ENCODE measurements around the gene ZMYM1. TPM values are rescaled to one million over a fixed set of nuclear protein-coding genes. Genes with fewer than 3 reads are reported as not detected.
A peak's percentile ranks its signal among the peaks of the same experiment; 100 is the strongest.

Gene ZMYM1
- 10 to 100 TPM in 3 of 4 donors, 1 to 10 TPM in 1; 7.7 to 24.6 (median 14.5) TPM for total RNA-seq

DNA sequence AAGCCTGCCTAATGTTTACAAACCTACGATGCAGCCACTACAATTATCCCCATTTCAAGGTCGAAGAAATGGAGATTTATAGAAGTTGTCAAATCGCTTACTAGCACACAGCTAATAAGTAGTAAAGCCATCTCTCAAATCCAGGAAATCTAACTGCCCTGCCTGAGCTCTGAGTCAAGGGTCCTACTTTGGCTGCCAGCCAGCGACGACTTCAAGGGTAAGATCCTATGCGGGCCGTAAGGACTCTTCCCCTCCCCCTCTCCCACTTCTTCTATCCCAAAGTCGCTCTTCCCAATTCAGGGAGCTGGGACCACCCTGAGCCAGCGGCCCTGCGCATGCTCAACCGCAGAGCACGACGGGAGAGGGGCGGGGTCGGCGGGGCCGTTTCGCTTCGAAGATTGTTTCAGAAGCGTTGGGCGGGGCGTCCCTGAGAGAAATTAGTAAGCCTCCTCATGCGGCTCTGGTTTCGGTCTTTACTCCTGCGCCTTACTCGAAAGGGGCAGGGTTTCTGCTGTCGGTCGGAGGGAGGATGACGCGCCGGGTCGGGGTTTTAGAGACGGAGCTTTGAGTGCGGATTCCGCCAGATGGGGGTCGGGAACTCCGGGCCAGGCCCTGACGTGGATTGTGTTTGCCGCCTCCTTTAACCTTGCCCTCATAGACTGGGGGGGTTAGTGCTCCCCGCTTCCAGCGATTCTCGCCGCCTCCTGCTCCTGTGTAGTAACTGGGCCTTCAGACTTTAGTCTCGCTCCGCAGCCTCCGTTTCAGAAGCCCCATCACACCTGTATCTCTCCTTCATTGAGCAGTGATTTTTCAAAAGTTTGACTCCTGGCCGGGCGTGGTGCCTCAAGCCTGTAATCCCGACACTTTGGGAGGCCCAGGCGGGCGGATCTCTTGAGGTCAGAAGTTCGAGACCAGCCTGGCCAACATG is at the start of gene ZMYM1:
Gene ZMYM1, plus strand, starts transcription at position 383 of the 928 bp plus-strand sequence. CDS start 14,603 bp downstream, outside the sequence.
- TF ChIP-seq POLR2A (IDR thresholded peaks at IDR 0.05) (peak; percentile 32 to 39), POLR2AphosphoS5 (IDR thresholded peaks at IDR 0.05) (no peak)
- TF ChIP-seq, protein P1, sequence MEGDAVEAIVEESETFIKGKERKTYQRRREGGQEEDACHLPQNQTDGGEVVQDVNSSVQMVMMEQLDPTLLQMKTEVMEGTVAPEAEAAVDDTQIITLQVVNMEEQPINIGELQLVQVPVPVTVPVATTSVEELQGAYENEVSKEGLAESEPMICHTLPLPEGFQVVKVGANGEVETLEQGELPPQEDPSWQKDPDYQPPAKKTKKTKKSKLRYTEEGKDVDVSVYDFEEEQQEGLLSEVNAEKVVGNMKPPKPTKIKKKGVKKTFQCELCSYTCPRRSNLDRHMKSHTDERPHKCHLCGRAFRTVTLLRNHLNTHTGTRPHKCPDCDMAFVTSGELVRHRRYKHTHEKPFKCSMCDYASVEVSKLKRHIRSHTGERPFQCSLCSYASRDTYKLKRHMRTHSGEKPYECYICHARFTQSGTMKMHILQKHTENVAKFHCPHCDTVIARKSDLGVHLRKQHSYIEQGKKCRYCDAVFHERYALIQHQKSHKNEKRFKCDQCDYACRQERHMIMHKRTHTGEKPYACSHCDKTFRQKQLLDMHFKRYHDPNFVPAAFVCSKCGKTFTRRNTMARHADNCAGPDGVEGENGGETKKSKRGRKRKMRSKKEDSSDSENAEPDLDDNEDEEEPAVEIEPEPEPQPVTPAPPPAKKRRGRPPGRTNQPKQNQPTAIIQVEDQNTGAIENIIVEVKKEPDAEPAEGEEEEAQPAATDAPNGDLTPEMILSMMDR (IDR thresholded peaks at IDR 0.05) = peak in 1 of 4 experiments; percentile 31
- Histone ChIP-seq H3K9me3 (no peaks in the 10 kb centered on the region), H3K4me1 (peaks cover 0 to 28% (median 6%) of the 10 kb centered on the region in 3 donors), H3K36me3 (no peaks in the 10 kb centered on the region), H3K27me3 (peaks cover 12% of the 10 kb centered on the region), H3K4me3 (peak within 1 kb of the TSS; percentile 59 to 60), H3K27ac (peak within 1 kb of the TSS; percentile 72 to 92 (median 88))
- WGBS, 2 donors (ENCODE audit: low coverage in 1 of 2) = 0 to 6% methylated on average over 3 to 23 of the region's 52 CpGs
- peak; percentile 91 for ATAC-seq

DNA sequence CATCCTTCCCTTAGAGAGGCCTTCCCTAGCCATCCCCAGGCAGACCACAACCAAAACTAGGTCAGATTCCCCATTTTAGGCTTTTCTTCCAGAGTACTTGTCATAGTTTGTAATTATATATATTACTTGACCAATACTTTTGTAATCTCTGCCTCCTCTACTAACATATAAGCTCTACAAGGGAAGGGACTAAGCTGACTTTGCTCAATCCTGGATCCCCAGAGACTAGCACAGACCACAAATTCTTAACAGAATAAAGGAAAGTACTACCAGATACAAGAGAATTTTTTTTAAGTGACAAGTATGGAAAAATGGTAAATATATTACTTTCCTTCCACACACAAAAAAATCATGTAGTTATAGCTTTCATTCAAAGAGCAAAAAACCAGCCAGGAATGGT is 49.4 kb upstream of the ZMYM1 start:
- H3K27me3 ChIP-seq = no peaks in the 10 kb centered on the region
- H3K27ac ChIP-seq = no peak overlapping the region
- ATAC-seq = no peak
- H3K9me3 ChIP-seq = peaks cover 0 to 12% (median 0%) of the 10 kb centered on the region in 3 donors
- peak overlapping the region in 1 of 2 donors; percentile 70 for H3K4me3 ChIP-seq
- TF ChIP-seq POLR2AphosphoS5 (IDR thresholded peaks at IDR 0.05) = no peak
- TF ChIP-seq EP300 (IDR thresholded peaks at IDR 0.05) = no peak
- no peak for TF ChIP-seq POLR2A (IDR thresholded peaks at IDR 0.05)
- TF ChIP-seq, protein P1 (IDR thresholded peaks at IDR 0.05) = no peak
- H3K36me3 ChIP-seq = peaks cover 0 to 18% of the 10 kb centered on the region in 2 donors
- peaks cover 12 to 44% (median 12%) of the 10 kb centered on the region in 3 donors for H3K4me1 ChIP-seq

DNA sequence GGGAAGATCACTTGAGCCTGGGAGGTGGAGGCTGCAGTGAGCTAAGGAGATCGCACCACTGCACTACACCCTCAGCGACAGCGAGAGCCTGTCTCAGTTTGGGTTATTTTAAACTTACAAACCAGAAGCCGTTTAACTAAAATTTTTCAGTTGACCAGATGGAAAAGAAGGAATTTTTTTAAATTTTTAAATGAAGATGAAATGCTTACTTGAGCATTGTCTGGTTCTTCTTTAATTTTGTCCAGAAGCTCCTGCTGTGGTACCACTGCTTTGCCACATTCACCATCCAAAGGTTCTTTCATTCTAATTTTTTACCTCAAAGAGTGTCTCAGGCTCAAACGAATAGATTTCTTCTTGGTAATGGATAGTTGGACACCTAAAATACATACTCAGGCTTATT is 48.8 kb upstream of the ZMYM1 start:
- Histone ChIP-seq H3K9me3 (peaks cover 0 to 12% (median 0%) of the 10 kb centered on the region in 3 donors), H3K4me3 (peak overlapping the region; percentile 70 to 79), H3K36me3 (peaks cover 0 to 18% of the 10 kb centered on the region in 2 donors), H3K27ac (peak overlapping the region in 3 of 4 donors; percentile 94 to 96 (median 94)), H3K4me1 (peaks cover 12 to 44% (median 12%) of the 10 kb centered on the region in 3 donors), H3K27me3 (no peaks in the 10 kb centered on the region)
- WGBS, 2 donors (ENCODE audit: low coverage in 1 of 2) = 79% methylated on average over 3 to 4 of the region's 5 CpGs
- no peak for ATAC-seq
- TF ChIP-seq POLR2AphosphoS5 (IDR thresholded peaks at IDR 0.05) (no peak), POLR2A (IDR thresholded peaks at IDR 0.05) (no peak), EP300 (IDR thresholded peaks at IDR 0.05) (no peak)
- TF ChIP-seq, protein P1 (IDR thresholded peaks at IDR 0.05) = no peak

DNA sequence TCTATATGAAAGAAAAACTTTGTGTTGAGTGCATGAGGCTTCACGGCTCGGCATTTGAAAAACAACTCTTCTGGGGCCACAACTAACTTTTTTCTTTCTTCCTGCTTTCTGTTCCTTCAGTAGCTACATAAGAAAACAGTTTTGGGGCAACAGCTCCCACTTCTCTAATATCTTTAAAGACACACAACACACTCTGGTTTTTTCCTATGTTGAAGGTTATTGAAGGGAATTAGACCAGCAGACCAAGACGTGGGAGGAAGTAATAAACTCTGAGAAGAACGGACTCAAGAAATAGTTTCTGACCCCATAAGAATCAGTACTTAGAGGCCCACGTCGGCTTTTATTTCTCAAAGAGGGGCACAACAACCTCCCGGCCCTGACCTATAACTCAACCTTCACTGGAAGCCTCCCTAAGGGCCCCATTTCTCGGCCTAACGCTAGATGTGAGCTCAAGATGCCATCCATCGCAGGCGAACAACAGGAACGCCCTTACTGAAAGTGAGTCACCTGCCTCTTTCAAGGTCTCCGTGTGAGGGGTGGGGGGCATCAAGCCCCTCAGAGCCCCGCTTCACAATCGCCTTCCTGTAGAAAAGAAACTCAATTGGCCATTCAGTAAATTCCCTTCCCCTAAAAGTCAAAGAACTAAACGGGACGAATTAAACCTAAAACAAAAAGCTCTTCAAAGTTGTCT is 48.3 kb upstream of the ZMYM1 start:
- Histone ChIP-seq H3K9me3 (peaks cover 0 to 12% (median 0%) of the 10 kb centered on the region in 3 donors), H3K4me1 (peaks cover 12 to 44% (median 12%) of the 10 kb centered on the region in 3 donors), H3K4me3 (peak overlapping the region; percentile 70 to 79), H3K27ac (peak overlapping the region; percentile 84 to 96 (median 94)), H3K36me3 (peaks cover 0 to 17% of the 10 kb centered on the region in 2 donors), H3K27me3 (no peaks in the 10 kb centered on the region)
- peak; percentile 7 for ATAC-seq
- 9 to 18% methylated on average over 7 to 8 of the region's 17 CpGs for WGBS, 2 donors (ENCODE audit: low coverage in 1 of 2)
- TF ChIP-seq POLR2A (IDR thresholded peaks at IDR 0.05) (no peak), EP300 (IDR thresholded peaks at IDR 0.05) (no peak), POLR2AphosphoS5 (IDR thresholded peaks at IDR 0.05) (no peak)
- TF ChIP-seq, protein P1 (IDR thresholded peaks at IDR 0.05) = no peak

All from gastroesophageal sphincter (tissue), 4 donors.